ENCODE measurements around the gene ACTN1. TPM values are rescaled to one million over a fixed set of nuclear protein-coding genes. Genes with fewer than 3 reads are reported as not detected.

The ACTN1 gene
- total RNA-seq, 2 experiments from 2014 or later, result 51.4 to 56.1 TPM

GRCh38 chr14:68879841-68880575 lies 99.1 kb downstream of the ACTN1 start:
- ATAC-seq (no peak), DNase-seq (no peak)
- H3K27ac Mint-ChIP-seq, result no peak overlapping the region
- CTCF ChIA-PET, result no interaction called here
- POLR2A ChIA-PET, result no interaction called here
- H3K9me3 Mint-ChIP-seq (ENCODE audit: insufficient read depth), result no peaks in the 10 kb centered on the region
- no peaks in the 10 kb centered on the region for H3K4me1 Mint-ChIP-seq (ENCODE audit: low read depth)
- H3K36me3 Mint-ChIP-seq (ENCODE audit: low read depth), result peaks cover 18% of the 10 kb centered on the region
- no peaks in the 10 kb centered on the region for H3K27me3 Mint-ChIP-seq (ENCODE audit: low read depth)
- H3K4me3 Mint-ChIP-seq, result no peak overlapping the region

DNA sequence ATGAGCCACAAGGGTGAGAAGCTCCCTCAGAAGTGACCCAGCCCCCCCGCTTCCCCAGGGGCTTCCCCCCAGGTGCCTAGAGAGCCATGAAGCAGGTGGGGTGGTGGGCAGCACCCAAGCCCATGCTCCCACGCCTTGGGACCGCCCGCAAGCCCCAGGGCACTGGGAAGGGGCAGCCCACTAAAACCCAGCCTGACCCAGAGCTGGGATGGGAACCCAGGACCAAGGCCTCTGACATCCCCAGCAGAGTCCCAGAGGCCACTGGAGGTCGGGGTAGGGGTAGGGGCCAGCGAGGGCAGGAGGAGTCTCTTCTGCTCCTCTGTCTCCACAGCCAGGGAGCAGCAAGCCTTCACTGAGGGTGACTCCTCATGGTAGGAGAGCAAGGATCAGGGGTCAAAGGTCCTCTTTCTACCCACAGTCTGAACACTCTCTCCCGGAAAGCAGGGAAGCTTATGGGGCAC lies 99.8 kb downstream of the ACTN1 start:
- Mint-ChIP-seq H3K4me1 (ENCODE audit: low read depth) (no peaks in the 10 kb centered on the region), H3K9me3 (ENCODE audit: insufficient read depth) (no peaks in the 10 kb centered on the region), H3K27ac (no peak overlapping the region), H3K4me3 (no peak overlapping the region), H3K36me3 (ENCODE audit: low read depth) (peaks cover 20% of the 10 kb centered on the region), H3K27me3 (ENCODE audit: low read depth) (no peaks in the 10 kb centered on the region)
- ChIA-PET POLR2A (no interaction called here), CTCF (no interaction called here)
- ATAC-seq, result peak; percentile 23
- DNase-seq, result no peak

DNA sequence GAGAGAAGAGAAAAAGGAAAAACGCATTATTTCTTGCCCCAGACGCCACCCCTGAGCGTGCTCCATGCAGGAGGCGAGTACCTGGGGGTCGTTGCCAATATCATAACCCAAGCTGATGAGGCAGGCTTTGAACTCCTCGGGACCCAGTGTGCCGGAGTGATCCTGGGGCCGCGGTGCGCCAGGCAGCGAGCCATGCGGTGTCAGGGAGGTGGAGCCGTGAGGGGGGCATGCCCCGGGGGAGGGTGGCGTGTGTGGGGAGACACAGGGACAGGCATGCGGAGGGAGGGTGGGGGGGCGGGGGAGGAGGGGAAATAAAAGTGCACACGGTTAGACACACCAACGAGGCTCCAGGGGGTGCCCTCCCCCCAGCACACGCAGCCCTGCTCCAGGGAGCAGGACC lies 100.2 kb downstream of the ACTN1 start:
- ATAC-seq (no peak), DNase-seq (no peak)
- H3K27me3 Mint-ChIP-seq (ENCODE audit: low read depth), result no peaks in the 10 kb centered on the region
- H3K27ac Mint-ChIP-seq, result no peak overlapping the region
- H3K9me3 Mint-ChIP-seq (ENCODE audit: insufficient read depth), result no peaks in the 10 kb centered on the region
- H3K36me3 Mint-ChIP-seq (ENCODE audit: low read depth), result peaks cover 20% of the 10 kb centered on the region
- POLR2A ChIA-PET, result no interaction called here
- CTCF ChIA-PET, result no interaction called here
- H3K4me1 Mint-ChIP-seq (ENCODE audit: low read depth), result no peaks in the 10 kb centered on the region
- H3K4me3 Mint-ChIP-seq, result no peak overlapping the region

DNA sequence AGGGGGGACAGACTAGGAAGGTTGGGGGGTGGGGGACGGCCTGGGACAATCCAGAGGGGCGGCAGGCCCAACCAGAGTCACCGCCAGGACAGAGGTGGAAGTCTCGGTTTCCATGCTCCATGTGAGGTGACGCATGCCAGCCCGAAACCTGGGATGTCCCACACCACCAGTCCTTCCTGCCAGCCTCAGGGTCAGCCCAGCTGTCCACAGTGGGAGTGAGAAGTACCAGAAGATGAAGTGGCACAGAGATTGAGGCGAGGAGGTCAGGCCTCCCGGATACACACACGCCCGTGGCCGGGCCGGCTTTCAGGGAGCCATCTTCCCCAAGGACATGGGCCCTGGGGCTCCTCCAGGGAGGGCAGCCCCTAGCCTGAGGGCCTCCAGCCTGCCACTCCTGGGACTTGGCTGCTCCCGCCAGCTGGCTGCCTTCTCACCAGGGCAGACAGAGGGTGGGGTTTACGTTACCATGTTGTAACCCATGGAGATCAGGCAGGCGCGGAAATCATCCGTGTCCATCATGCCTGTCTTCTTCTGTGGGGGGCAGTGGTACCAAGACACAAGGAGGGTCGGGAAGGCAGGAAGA lies 101.0 kb downstream of the ACTN1 start:
- Mint-ChIP-seq H3K9me3 (ENCODE audit: insufficient read depth) (no peaks in the 10 kb centered on the region), H3K27me3 (ENCODE audit: low read depth) (no peaks in the 10 kb centered on the region), H3K27ac (no peak overlapping the region), H3K36me3 (ENCODE audit: low read depth) (peaks cover 21% of the 10 kb centered on the region), H3K4me3 (no peak overlapping the region), H3K4me1 (ENCODE audit: low read depth) (no peaks in the 10 kb centered on the region)
- ATAC-seq, result no peak
- no peak for DNase-seq
- POLR2A ChIA-PET, result no interaction called here
- CTCF ChIA-PET, result interaction anchor here (1.0 kb wide), 1 partner anchor 16 kb away, joined by 3 read pairs; no protein-coding TSS in a partner anchor

- Mint-ChIP-seq H3K27ac (no peak overlapping the region), H3K27me3 (ENCODE audit: low read depth) (no peaks in the 10 kb centered on the region), H3K9me3 (ENCODE audit: insufficient read depth) (no peaks in the 10 kb centered on the region), H3K4me3 (no peak overlapping the region), H3K36me3 (ENCODE audit: low read depth) (peaks cover 22% of the 10 kb centered on the region), H3K4me1 (ENCODE audit: low read depth) (no peaks in the 10 kb centered on the region)
- POLR2A ChIA-PET, result no interaction called here
- DNase-seq, result no peak
- CTCF ChIA-PET, result interaction anchor here (1.0 kb wide), 1 partner anchor 15 kb away, joined by 3 read pairs; no protein-coding TSS in a partner anchor
- ATAC-seq, result no peak
Observed at GRCh38 chr14:68876976-68877375, 102.1 kb downstream of the ACTN1 start.

GRCh38 chr14:68874746-68875155 lies 104.4 kb downstream of the ACTN1 start:
- H3K9me3 Mint-ChIP-seq (ENCODE audit: insufficient read depth), result no peaks in the 10 kb centered on the region
- ChIA-PET CTCF (interaction anchor here (1.3 to 2.6 kb wide), 3 partner anchors 8 to 233 kb away, joined by 4 to 13 read pairs (median 7); no protein-coding TSS in a partner anchor), POLR2A (no interaction called here)
- H3K4me1 Mint-ChIP-seq (ENCODE audit: low read depth), result no peaks in the 10 kb centered on the region
- no peak for DNase-seq
- H3K27ac Mint-ChIP-seq, result no peak overlapping the region
- H3K4me3 Mint-ChIP-seq, result no peak overlapping the region
- ATAC-seq, result no peak
- peaks cover 18% of the 10 kb centered on the region for H3K36me3 Mint-ChIP-seq (ENCODE audit: low read depth)
- no peaks in the 10 kb centered on the region for H3K27me3 Mint-ChIP-seq (ENCODE audit: low read depth)

- no peak overlapping the region for H3K27ac Mint-ChIP-seq
- no peaks in the 10 kb centered on the region for H3K9me3 Mint-ChIP-seq (ENCODE audit: insufficient read depth)
- DNase-seq (no peak), ATAC-seq (no peak)
- H3K4me1 Mint-ChIP-seq (ENCODE audit: low read depth), result no peaks in the 10 kb centered on the region
- POLR2A ChIA-PET, result no interaction called here
- peaks cover 14% of the 10 kb centered on the region for H3K36me3 Mint-ChIP-seq (ENCODE audit: low read depth)
- no peaks in the 10 kb centered on the region for H3K27me3 Mint-ChIP-seq (ENCODE audit: low read depth)
- no peak overlapping the region for H3K4me3 Mint-ChIP-seq
- CTCF ChIA-PET, result interaction anchor here (1.8 to 2.6 kb wide), 2 partner anchors 11 to 29 kb away, joined by 6 to 13 read pairs; no protein-coding TSS in a partner anchor
Observed at GRCh38 chr14:68873376-68873775, 105.7 kb downstream of the ACTN1 start.

GRCh38 chr14:68871392-68871791 lies 107.7 kb downstream of the ACTN1 start:
- Mint-ChIP-seq H3K4me3 (no peak overlapping the region), H3K27ac (no peak overlapping the region), H3K4me1 (ENCODE audit: low read depth) (no peaks in the 10 kb centered on the region), H3K27me3 (ENCODE audit: low read depth) (no peaks in the 10 kb centered on the region), H3K36me3 (ENCODE audit: low read depth) (peaks cover 13% of the 10 kb centered on the region), H3K9me3 (ENCODE audit: insufficient read depth) (no peaks in the 10 kb centered on the region)
- ChIA-PET POLR2A (interaction anchor here (0.6 kb wide), 1 partner anchor 202 kb away, joined by 3 read pairs; no protein-coding TSS in a partner anchor), CTCF (interaction anchor here (0.7 to 1.8 kb wide), 4 partner anchors 9 to 236 kb away, joined by 3 to 6 read pairs (median 4); no protein-coding TSS in a partner anchor)
- DNase-seq (no peak), ATAC-seq (no peak)

DNA sequence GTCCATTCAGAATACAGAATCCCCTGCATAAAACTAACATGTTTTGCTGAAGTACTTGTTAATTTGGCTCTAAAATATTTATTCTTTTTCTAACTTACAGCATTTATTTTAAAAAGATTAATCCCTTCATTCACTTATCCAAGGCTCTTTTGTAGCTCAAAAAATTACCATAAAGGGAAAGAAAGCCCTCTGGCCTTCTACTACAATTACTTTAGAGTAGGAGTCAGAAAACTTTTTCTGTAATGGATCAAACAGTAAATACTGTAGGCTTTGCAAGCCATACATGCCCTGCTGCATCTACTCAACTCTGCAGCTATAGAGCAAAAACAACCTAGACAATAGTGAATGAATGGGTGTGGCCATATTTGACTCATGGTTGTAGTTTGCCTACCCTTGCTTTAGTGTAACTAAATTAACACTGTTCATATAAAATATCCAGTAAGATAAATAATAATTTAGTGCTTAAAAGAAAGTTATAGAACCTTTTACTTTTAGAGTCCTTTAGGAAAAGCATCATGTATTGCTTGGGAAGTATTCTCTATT lies 112.0 kb downstream of the ACTN1 start:
- H3K27ac Mint-ChIP-seq, result no peak overlapping the region
- peaks cover 10% of the 10 kb centered on the region for H3K9me3 Mint-ChIP-seq (ENCODE audit: insufficient read depth)
- peaks cover 9% of the 10 kb centered on the region for H3K36me3 Mint-ChIP-seq (ENCODE audit: low read depth)
- H3K4me3 Mint-ChIP-seq, result no peak overlapping the region
- CTCF ChIA-PET, result interaction anchor here (1.1 to 3.1 kb wide), 5 partner anchors 8 to 240 kb away, joined by 3 to 10 read pairs (median 5); no protein-coding TSS in a partner anchor
- ATAC-seq, result no peak
- H3K27me3 Mint-ChIP-seq (ENCODE audit: low read depth), result no peaks in the 10 kb centered on the region
- peaks cover 2% of the 10 kb centered on the region for H3K4me1 Mint-ChIP-seq (ENCODE audit: low read depth)
- DNase-seq, result no peak
- POLR2A ChIA-PET, result no interaction called here

- peaks cover 10% of the 10 kb centered on the region for H3K9me3 Mint-ChIP-seq (ENCODE audit: insufficient read depth)
- peaks cover 2% of the 10 kb centered on the region for H3K4me1 Mint-ChIP-seq (ENCODE audit: low read depth)
- ChIA-PET POLR2A (no interaction called here), CTCF (interaction anchor here (1.1 to 6.1 kb wide), 4 partner anchors 21 to 264 kb away, joined by 3 to 81 read pairs (median 6); no protein-coding TSS in a partner anchor)
- H3K36me3 Mint-ChIP-seq (ENCODE audit: low read depth), result peaks cover 8% of the 10 kb centered on the region
- DNase-seq (no peak), ATAC-seq (no peak)
- H3K4me3 Mint-ChIP-seq, result no peak overlapping the region
- H3K27me3 Mint-ChIP-seq (ENCODE audit: low read depth), result no peaks in the 10 kb centered on the region
- H3K27ac Mint-ChIP-seq, result no peak overlapping the region
Observed at GRCh38 chr14:68865542-68865941, 113.6 kb downstream of the ACTN1 start.

DNA sequence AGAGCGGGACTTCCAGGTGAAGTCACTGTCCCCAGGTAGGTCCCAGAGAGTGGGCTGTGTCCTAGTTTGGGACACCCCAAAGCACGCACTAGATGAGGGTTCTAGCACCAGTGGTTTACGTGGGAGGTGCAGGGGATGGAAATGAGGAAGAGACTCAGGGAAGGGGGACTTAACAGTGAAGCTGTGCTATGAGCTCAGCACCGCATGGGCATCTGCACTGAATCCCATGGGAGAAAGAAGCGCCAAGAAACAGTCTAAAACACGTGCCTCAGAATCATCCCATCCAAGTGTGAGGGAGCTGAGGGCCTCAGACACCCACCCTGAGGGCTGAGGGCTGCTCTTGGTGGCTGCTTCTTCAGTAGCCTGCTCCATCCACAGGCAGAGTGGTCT lies 114.7 kb downstream of the ACTN1 start:
- DNase-seq, result no peak
- no peaks in the 10 kb centered on the region for H3K27me3 Mint-ChIP-seq (ENCODE audit: low read depth)
- no peak for ATAC-seq
- peaks cover 2% of the 10 kb centered on the region for H3K4me1 Mint-ChIP-seq (ENCODE audit: low read depth)
- H3K36me3 Mint-ChIP-seq (ENCODE audit: low read depth), result peaks cover 8% of the 10 kb centered on the region
- peaks cover 10% of the 10 kb centered on the region for H3K9me3 Mint-ChIP-seq (ENCODE audit: insufficient read depth)
- H3K4me3 Mint-ChIP-seq, result no peak overlapping the region
- ChIA-PET POLR2A (no interaction called here), CTCF (interaction anchor here (1.4 to 6.1 kb wide), 4 partner anchors 62 to 265 kb away, joined by 3 to 81 read pairs (median 12); no protein-coding TSS in a partner anchor)
- no peak overlapping the region for H3K27ac Mint-ChIP-seq

All from activated CD8-positive, alpha-beta T cell treated with anti-CD3 and anti-CD28 coated beads, Interleukin-2, amount 10 ng/mL, durations not matched to agents 7 days and 5 days (primary cell).